ENCODE data around the gene RPL35. TPM values are rescaled to one million over a fixed set of nuclear protein-coding genes. Genes with fewer than 3 reads are reported as not detected.
A peak's percentile ranks its signal among the peaks of the same experiment; 100 is the strongest.

Gene RPL35
- total and polyA plus RNA-seq, 2 of the 8 experiments (the other 6 are each of a cell fraction or from before 2014, with no cell fraction given) = 1,831 to 2,448 TPM

DNA sequence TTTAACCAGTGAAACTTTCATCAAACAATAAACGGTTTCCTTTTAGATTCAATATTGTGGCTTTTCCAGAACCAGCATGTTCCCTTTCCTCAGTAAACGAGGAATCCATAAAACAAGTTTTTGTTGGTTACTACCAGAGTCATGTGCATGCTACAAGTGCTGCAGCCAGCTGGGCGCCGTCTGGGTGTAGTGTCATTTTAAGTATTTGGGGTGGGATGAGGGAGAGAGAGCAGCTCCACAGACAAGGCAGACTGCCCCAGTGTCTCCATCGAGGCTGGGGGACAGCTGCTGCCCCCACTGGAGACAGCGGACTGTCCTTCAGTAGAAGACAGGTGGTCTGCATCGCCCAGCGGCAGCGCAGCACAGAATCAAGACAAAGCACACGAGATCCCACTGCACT lies 17.5 kb upstream of the RPL35 start:
- no peak overlapping the region for H3K27ac ChIP-seq (ENCODE audit: low read depth, low read length)
- whole genome bisulfite sequencing, 2 experiments (ENCODE audit: extremely low coverage in 1 of 2, insufficient coverage in 1 of 2, insufficient read length in 1 of 2, insufficient replicate concordance in 2 of 2, low coverage in 1 of 2, low lambda C conversion rate in 2 of 2, missing lambda C conversion rate in 1 of 2) = 85% methylated on average over 10 of the region's 10 CpGs; no CpG with 5 or more reads in 1 of the 2 experiments
- no peak for TF ChIP-seq EP300 (IDR thresholded peaks at IDR 0.05; ENCODE audit: borderline replicate concordance in 1 of 2, low read depth in 2 of 2, low read length in 2 of 2)
- no peak for TF ChIP-seq SIN3A (conservative IDR thresholded peaks at IDR 0.05 in 1 of 2, IDR thresholded peaks at IDR 0.05 in 1 of 2; ENCODE audit: low read depth in 1 of 2, low read length in 2 of 2)
- TF ChIP-seq CTBP2 (IDR thresholded peaks at IDR 0.05; ENCODE audit: borderline replicate concordance, insufficient read depth, insufficient read length, low read length) = no peak
- no peak for TF ChIP-seq HDAC6 (IDR thresholded peaks at IDR 0.05; ENCODE audit: low read depth, low read length)
- TF ChIP-seq SIX5 (IDR thresholded peaks at IDR 0.05; ENCODE audit: low read depth, low read length) = no peak
- TF ChIP-seq TEAD4 (IDR thresholded peaks at IDR 0.05; ENCODE audit: low read depth, low read length) = no peak
- no peak for TF ChIP-seq HDAC2 (IDR thresholded peaks at IDR 0.05; ENCODE audit: borderline replicate concordance in 1 of 2, low read depth in 2 of 2, low read length in 2 of 2)
- TF ChIP-seq TBP (IDR thresholded peaks at IDR 0.05; ENCODE audit: low read depth, low read length) = no peak
- TF ChIP-seq, protein P1, sequence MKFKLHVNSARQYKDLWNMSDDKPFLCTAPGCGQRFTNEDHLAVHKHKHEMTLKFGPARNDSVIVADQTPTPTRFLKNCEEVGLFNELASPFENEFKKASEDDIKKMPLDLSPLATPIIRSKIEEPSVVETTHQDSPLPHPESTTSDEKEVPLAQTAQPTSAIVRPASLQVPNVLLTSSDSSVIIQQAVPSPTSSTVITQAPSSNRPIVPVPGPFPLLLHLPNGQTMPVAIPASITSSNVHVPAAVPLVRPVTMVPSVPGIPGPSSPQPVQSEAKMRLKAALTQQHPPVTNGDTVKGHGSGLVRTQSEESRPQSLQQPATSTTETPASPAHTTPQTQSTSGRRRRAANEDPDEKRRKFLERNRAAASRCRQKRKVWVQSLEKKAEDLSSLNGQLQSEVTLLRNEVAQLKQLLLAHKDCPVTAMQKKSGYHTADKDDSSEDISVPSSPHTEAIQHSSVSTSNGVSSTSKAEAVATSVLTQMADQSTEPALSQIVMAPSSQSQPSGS (IDR thresholded peaks at IDR 0.05; ENCODE audit: low read length) = no peak
- TF ChIP-seq EGR1 (IDR thresholded peaks at IDR 0.05; ENCODE audit: borderline replicate concordance, low read depth, low read length) = no peak

More for the DNA sequence above, 17.5 kb upstream of the RPL35 start:
- Histone ChIP-seq H3K18ac (ENCODE audit: extremely low read depth, low read length) (no peak overlapping the region), H2BK15ac (ENCODE audit: low read length) (peak overlapping the region; percentile 54; the same call in 1 of the 2 replicates), H3K4me3 (ENCODE audit: extremely low read depth in 1 of 4, insufficient read depth in 2 of 4, low read depth in 3 of 4, low read length in 4 of 4) (no peak overlapping the region), H3K9me3 (ENCODE audit: insufficient read depth in 2 of 2, low read depth in 1 of 2, low read length in 1 of 2) (peaks cover 0 to 3% of the 10 kb centered on the region in 2 experiments; a peak in 1 of 4 replicates), H3K79me1 (ENCODE audit: low read depth, low read length) (0 out of 2 replicates have a peak, but pooled peaks cover 2% of the 10 kb centered on the region), H3K4me2 (ENCODE audit: insufficient read depth in 1 of 2, low read depth in 2 of 2, low read length in 2 of 2) (no peak overlapping the region), H3K79me2 (ENCODE audit: control insufficient read depth in 1 of 2, insufficient read depth in 2 of 2, low read length in 2 of 2) (peaks cover 0 to under 1% of the 10 kb centered on the region in 2 experiments; a peak in 1 of 4 replicates), H3K9ac (replicated peaks in 1 of 4; ENCODE audit: extremely low read depth in 1 of 4, low read depth in 3 of 4, low read length in 3 of 4) (no peak overlapping the region), H2BK120ac (replicated peaks; ENCODE audit: low read depth, low read length) (no peak overlapping the region), H2BK20ac (ENCODE audit: low read length) (no peak overlapping the region), H3K23ac (ENCODE audit: insufficient read length) (no peak overlapping the region), H3K56ac (replicated peaks; ENCODE audit: insufficient read length, low read depth, low read length) (no peak overlapping the region), H3K4me1 (replicated peaks in 1 of 4; ENCODE audit: control insufficient read depth in 3 of 4, insufficient read depth in 4 of 4, low read length in 3 of 4) (peaks cover 5 to 18% (median 13%) of the 10 kb centered on the region in 4 experiments), H4K91ac (replicated peaks; ENCODE audit: insufficient read length, low read length) (no peak overlapping the region), H3K27me3 (replicated peaks in 1 of 4; ENCODE audit: control insufficient read depth in 3 of 4, extremely low read depth in 1 of 4, insufficient read depth in 3 of 4, low read length in 3 of 4) (no peaks in the 10 kb centered on the region), H2BK5ac (ENCODE audit: low read depth, low read length) (peak overlapping the region; percentile 61), H2AFZ (ENCODE audit: low read length) (no peak overlapping the region), H4K8ac (ENCODE audit: extremely low read depth, insufficient read depth, low read length) (no peak overlapping the region), H3K14ac (ENCODE audit: insufficient read length) (no peak overlapping the region), H2AK5ac (ENCODE audit: low read depth, low read length) (no peak overlapping the region), H4K20me1 (replicated peaks in 1 of 2; ENCODE audit: control insufficient read depth in 1 of 2, insufficient read depth in 2 of 2, low read length in 2 of 2) (peaks cover 0 to 9% of the 10 kb centered on the region in 2 experiments), H4K5ac (ENCODE audit: insufficient read length, low read depth, low read length) (no peak overlapping the region), H3K4ac (replicated peaks; ENCODE audit: insufficient read length, low read depth, low read length) (no peak overlapping the region), H3K23me2 (ENCODE audit: low read depth, low read length) (0 out of 2 replicates have a peak, but pooled peaks cover 4% of the 10 kb centered on the region), H3K36me3 (ENCODE audit: control insufficient read depth in 2 of 4, insufficient read depth in 4 of 4, low read length in 3 of 4) (peaks cover 7 to 39% (median 19%) of the 10 kb centered on the region in 4 experiments), H2BK12ac (ENCODE audit: low read depth, low read length) (peak overlapping the region; percentile 76; the same call in 1 of the 2 replicates)
- no peak for FAIRE-seq
- no peak for DNase-seq (ENCODE audit: low read depth in 1 of 2, low spot score in 2 of 2)
- CTCF ChIA-PET (ENCODE audit: partially characterized antibody) = interaction anchor here (1.1 to 6.3 kb wide), 8 partner anchors 10 to 105 kb away, joined by 3 to 55 read pairs (median 10); partner anchors contain the start of genes ARPC5L, NR6A1, OLFML2A and WDR38
- POLR2A ChIA-PET (ENCODE audit: partially characterized antibody) = interaction anchor here (0.5 to 31.1 kb wide), 5 partner anchors 9 to 107 kb away, joined by 3 to 573 read pairs (median 5); partner anchors contain the start of genes ARPC5L, NR6A1, RPL35 and WDR38
